ENCODE measurements around the gene TBL1Y.

DNA sequence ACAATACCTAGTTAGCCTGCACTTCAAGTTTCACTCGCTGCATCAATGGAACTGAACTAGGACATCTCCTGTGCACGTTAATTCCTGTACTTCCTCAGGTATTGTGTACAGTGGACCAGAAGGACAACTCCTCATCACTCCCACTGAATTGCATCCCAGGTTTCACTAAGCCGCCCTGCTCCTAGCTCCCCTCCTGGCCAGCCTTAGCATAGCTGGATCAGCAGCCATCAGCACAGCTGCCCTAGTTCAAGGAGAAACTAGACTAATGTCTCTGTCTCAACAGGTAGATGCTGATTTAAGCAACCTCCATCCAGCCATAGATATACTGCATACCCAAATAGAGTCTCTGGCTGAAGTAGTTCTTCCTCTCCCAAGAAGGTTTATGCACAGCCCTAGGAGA, 16.0 kb upstream of the TBL1Y start:
- TF ChIP-seq ZNF274 (IDR thresholded peaks at IDR 0.05; ENCODE audit: low read depth, low read length) (no peak), YY1 (IDR thresholded peaks at IDR 0.05; ENCODE audit: insufficient read depth, insufficient read length) (no peak)

All from NT2/D1 (cell line).